Measurements from ENCODE around the gene CREG2.
A peak's percentile ranks its signal among the peaks of the same experiment; 100 is the strongest.
"Not testable (repeated sequence)": the region's sequence is repeated elsewhere in the genome, so short reads cannot be mapped to it uniquely, and the experiment has no call there.

The CREG2 gene

GRCh38 chr2:101344137-101344536, 43.2 kb downstream of the CREG2 start:
- DNase-seq (ENCODE audit: low spot score), result no peak

- DNase-seq (ENCODE audit: low spot score), result no peak
Measured at GRCh38 chr2:101342625-101343008, 44.7 kb downstream of the CREG2 start.

GRCh38 chr2:101341901-101342624, 45.2 kb downstream of the CREG2 start:
- DNase-seq (ENCODE audit: low spot score), result peak; percentile 66

- no peak for DNase-seq (ENCODE audit: low spot score)
Measured at GRCh38 chr2:101341421-101341820, 45.9 kb downstream of the CREG2 start.

- DNase-seq (ENCODE audit: low spot score), result no peak
Measured at GRCh38 chr2:101340141-101340551, 47.2 kb downstream of the CREG2 start.

GRCh38 chr2:101339266-101339880, 47.9 kb downstream of the CREG2 start:
- no peak for DNase-seq (ENCODE audit: low spot score)

GRCh38 chr2:101337877-101338276, 49.4 kb downstream of the CREG2 start:
- peak; percentile 15 for DNase-seq (ENCODE audit: low spot score)

GRCh38 chr2:101332885-101333766, 54.2 kb downstream of the CREG2 start:
- no peak for DNase-seq (ENCODE audit: low spot score)

- DNase-seq (ENCODE audit: low spot score), result no peak
Measured at GRCh38 chr2:101331202-101331601, 56.1 kb downstream of the CREG2 start.

- peak; percentile 83 for DNase-seq (ENCODE audit: low spot score)
Measured at GRCh38 chr2:101330253-101330933, 56.9 kb downstream of the CREG2 start.

GRCh38 chr2:101329026-101329425, 58.3 kb downstream of the CREG2 start:
- no peak for DNase-seq (ENCODE audit: low spot score)

- peak; percentile 89 for DNase-seq (ENCODE audit: low spot score)
Measured at GRCh38 chr2:101328474-101329007, 58.8 kb downstream of the CREG2 start.

GRCh38 chr2:101327863-101328394, 59.4 kb downstream of the CREG2 start:
- DNase-seq (ENCODE audit: low spot score), result no peak

GRCh38 chr2:101325425-101325824, 61.9 kb downstream of the CREG2 start:
- DNase-seq (ENCODE audit: low spot score), result no peak

- DNase-seq (ENCODE audit: low spot score), result not testable (repeated sequence)
Measured at GRCh38 chr2:101316568-101316967, 70.7 kb downstream of the CREG2 start.

GRCh38 chr2:101311696-101312017, 75.6 kb downstream of the CREG2 start:
- DNase-seq (ENCODE audit: low spot score), result no peak

GRCh38 chr2:101310834-101311695, 76.2 kb downstream of the CREG2 start:
- DNase-seq (ENCODE audit: low spot score), result no peak

- DNase-seq (ENCODE audit: low spot score), result no peak
Measured at GRCh38 chr2:101310090-101310833, 77.0 kb downstream of the CREG2 start.

GRCh38 chr2:101308432-101309210, 78.7 kb downstream of the CREG2 start, which contains the start of gene RNF149:
Gene RNF149 (minus strand): TSS chr2:101308701. CDS start chr2:101308588, 113 bp downstream.
- peak; percentile 89 for DNase-seq (ENCODE audit: low spot score)

Measured in kidney capillary endothelial cell (primary cell).